NT2/D1 (cell line): ENCODE results near the gene COMTD1.

ENCODE experiments used
- DNase-seq: peaks from one replicate; pipeline ENCODE4 v3.0.0-alpha.2; 2011; ENCODE audit warnings: low read depth, low spot score
- H3K27me3 ChIP-seq: 2 replicates; pipeline ENCODE4 v1.6.0; 2011; ENCODE audit warnings: mild to moderate bottlenecking; ENCODE audit not compliant: insufficient read length, insufficient read depth
- H3K36me3 ChIP-seq: 2 replicates; pipeline ENCODE4 v1.6.1; 2011; ENCODE audit warnings: mild to moderate bottlenecking, low read length, mixed read lengths; ENCODE audit not compliant: insufficient read depth, insufficient read length
- H3K4me1 ChIP-seq: 2 replicates; pipeline ENCODE4 v1.5.1; 2011; ENCODE audit not compliant: insufficient read depth, insufficient read length
- H3K4me3 ChIP-seq: 2 replicates; pipeline ENCODE4 v1.5.1; 2011; ENCODE audit warnings: low read depth; ENCODE audit not compliant: insufficient read length
- H3K9ac ChIP-seq: 2 replicates; pipeline ENCODE4 v1.6.0; 2011; ENCODE audit warnings: low read depth; ENCODE audit not compliant: insufficient read length
- H3K9me3 ChIP-seq: 2 replicates; pipeline ENCODE4 v1.5.1; 2011; ENCODE audit warnings: mild to moderate bottlenecking, low read length; ENCODE audit not compliant: insufficient read depth
- SUZ12 ChIP-seq: IDR thresholded peaks from 2 replicates; pipeline ENCODE4 v1.6.1; 2011; ENCODE audit not compliant: insufficient read length, insufficient read depth; ENCODE audit errors: extremely low read depth
- YY1 ChIP-seq: IDR thresholded peaks from 2 replicates; pipeline ENCODE4 v1.6.1; 2011; ENCODE audit not compliant: insufficient read length, insufficient read depth
- ZNF274 ChIP-seq: IDR thresholded peaks from 2 replicates; pipeline ENCODE4 v1.6.1; 2011; ENCODE audit warnings: mild to moderate bottlenecking, low read depth, low read length

Gene COMTD1

GRCh38 chr10:75272896-75273295, 37.1 kb upstream of the COMTD1 start:
- peaks cover 2% of the 10 kb centered on the region for H3K4me1 ChIP-seq
- no peak for DNase-seq

DNA sequence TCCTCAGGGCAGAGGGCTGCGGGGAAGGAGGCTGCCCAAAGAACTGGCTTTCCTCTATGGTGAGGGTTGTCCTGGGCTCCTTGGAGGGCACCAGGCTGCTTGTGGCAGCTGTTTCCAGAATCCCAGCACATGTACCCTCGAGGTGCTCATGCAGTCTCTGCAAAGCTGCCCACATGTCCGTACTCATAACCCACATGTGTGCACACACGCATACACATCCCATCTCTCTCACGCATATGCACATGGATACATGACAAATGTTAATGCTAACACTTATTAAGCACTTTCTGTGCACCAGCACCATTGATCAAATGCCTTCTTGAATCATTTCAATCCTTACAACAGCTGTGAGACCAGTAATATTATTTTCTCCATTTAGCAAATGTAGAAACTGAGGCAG, 36.3 kb upstream of the COMTD1 start:
- no peak for DNase-seq
- Histone ChIP-seq H3K9ac (no peak overlapping the region), H3K9me3 (no peaks in the 10 kb centered on the region), H3K4me3 (no peak overlapping the region), H3K36me3 (no peaks in the 10 kb centered on the region), H3K4me1 (peaks cover 2% of the 10 kb centered on the region), H3K27me3 (no peaks in the 10 kb centered on the region)
- TF ChIP-seq ZNF274: no peak
- no peak for TF ChIP-seq SUZ12
- no peak for TF ChIP-seq YY1

More at GRCh38 chr10:75272896-75273295, 37.1 kb upstream of the COMTD1 start:
- no peak overlapping the region for H3K9ac ChIP-seq
- no peaks in the 10 kb centered on the region for H3K9me3 ChIP-seq
- H3K36me3 ChIP-seq: no peaks in the 10 kb centered on the region
- TF ChIP-seq SUZ12: no peak
- no peaks in the 10 kb centered on the region for H3K27me3 ChIP-seq
- H3K4me3 ChIP-seq: no peak overlapping the region

- no peak for TF ChIP-seq SUZ12
- no peaks in the 10 kb centered on the region for H3K9me3 ChIP-seq
- H3K27me3 ChIP-seq: no peaks in the 10 kb centered on the region
- no peak for DNase-seq
- H3K9ac ChIP-seq: no peak overlapping the region
- no peak overlapping the region for H3K4me3 ChIP-seq
- H3K4me1 ChIP-seq: no peaks in the 10 kb centered on the region
- H3K36me3 ChIP-seq: no peaks in the 10 kb centered on the region
Measured at GRCh38 chr10:75269605-75270004, 33.8 kb upstream of the COMTD1 start.

DNA sequence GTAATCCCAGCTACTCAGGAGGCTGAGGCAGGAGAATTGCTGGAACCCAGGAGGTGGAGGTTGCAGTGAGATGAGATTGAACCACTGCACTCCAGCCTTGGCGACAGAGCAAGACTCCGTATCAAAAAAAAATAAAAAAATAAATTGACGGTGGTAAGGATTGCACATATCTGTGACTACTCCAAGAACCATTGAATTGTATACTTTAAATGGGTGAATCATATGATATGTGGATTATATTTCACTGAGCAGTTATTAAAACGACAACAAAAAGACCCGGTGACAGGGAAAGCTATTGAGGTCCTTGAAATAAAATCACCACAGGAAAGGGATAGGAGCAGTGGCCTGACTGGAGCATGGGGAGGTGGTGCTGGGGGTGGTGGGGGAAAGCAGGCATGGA, 31.2 kb upstream of the COMTD1 start:
- H3K9ac ChIP-seq: no peak overlapping the region
- no peak for DNase-seq
- H3K36me3 ChIP-seq: no peaks in the 10 kb centered on the region
- TF ChIP-seq SUZ12 (no peak), ZNF274 (no peak), YY1 (no peak)
- no peak overlapping the region for H3K4me3 ChIP-seq
- no peaks in the 10 kb centered on the region for H3K4me1 ChIP-seq
- H3K9me3 ChIP-seq: no peaks in the 10 kb centered on the region
- no peaks in the 10 kb centered on the region for H3K27me3 ChIP-seq

DNA sequence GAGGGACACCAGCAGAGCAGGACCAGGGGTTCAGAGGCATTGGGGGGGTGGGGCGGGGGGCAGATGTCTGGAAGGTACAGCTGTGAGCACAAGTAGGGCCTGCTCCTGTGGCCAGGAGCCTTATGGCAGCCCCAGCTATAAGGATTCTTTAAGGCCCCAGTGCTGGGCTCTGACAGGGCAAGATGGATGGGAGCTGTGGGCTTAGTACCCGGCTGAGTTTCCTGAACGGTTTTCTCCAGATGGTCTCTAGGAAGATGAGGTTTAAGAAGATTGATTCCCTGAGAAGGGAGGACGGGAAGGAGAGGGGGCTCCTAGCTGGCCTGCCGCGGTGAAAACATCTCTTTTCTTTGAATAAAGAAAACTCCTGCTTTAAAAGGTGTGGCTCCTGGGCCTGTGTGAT, 30.1 kb upstream of the COMTD1 start:
- Histone ChIP-seq H3K36me3 (no peaks in the 10 kb centered on the region), H3K4me3 (no peak overlapping the region), H3K9me3 (no peaks in the 10 kb centered on the region), H3K4me1 (no peaks in the 10 kb centered on the region), H3K27me3 (no peaks in the 10 kb centered on the region), H3K9ac (no peak overlapping the region)
- no peak for DNase-seq
- TF ChIP-seq SUZ12 (no peak), ZNF274 (no peak), YY1 (no peak)

GRCh38 chr10:75263806-75264205, 28.0 kb upstream of the COMTD1 start:
- no peaks in the 10 kb centered on the region for H3K27me3 ChIP-seq
- H3K4me3 ChIP-seq: no peak overlapping the region
- TF ChIP-seq SUZ12 (no peak), YY1 (no peak)
- H3K9me3 ChIP-seq: no peaks in the 10 kb centered on the region
- H3K4me1 ChIP-seq: no peaks in the 10 kb centered on the region
- H3K36me3 ChIP-seq: no peaks in the 10 kb centered on the region
- no peak for DNase-seq
- no peak overlapping the region for H3K9ac ChIP-seq

DNA sequence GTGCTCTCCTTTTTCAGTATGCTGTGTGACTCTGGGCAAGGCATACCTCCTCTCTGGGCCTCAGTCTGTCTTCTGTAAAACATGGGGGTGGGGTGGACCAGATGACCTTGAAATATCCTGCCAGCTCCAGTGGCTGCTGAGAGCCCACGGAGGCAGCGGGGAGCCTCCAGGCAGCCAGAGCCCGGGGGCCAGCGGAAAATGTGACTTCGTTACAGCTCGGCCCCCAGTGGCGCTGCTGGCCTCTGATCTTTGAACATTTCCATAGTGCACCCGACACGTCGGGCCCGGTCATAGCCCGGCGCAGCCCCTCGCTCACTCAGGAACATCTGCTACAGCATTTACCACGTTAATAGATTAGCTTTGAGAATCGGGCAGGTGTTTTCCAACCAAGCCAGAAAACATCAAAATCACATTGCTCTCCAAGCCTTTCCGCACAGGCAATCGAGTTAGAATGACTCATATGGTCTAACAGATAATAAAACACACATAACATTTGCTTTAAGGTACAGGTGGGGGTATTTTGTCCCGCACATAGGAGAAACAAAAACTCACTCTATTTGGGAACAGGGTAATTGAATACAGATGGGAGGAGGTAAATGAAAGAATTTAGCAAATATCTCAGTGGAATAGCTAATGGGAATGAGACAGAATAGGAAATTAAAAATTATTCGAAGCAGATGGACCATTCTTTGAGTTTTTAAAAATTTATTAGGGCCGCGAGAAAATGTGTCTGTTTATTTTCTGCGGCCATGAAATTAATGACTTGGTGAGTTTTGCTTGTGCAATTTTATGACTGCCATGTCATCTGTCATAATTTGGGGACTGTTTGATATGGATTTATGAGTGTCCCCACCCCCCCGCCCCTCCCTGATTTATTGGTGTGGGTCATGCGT, 26.3 kb upstream of the COMTD1 start:
- TF ChIP-seq SUZ12 (no peak), ZNF274 (no peak), YY1 (no peak)
- H3K9ac ChIP-seq: no peak overlapping the region
- DNase-seq: no peak
- H3K27me3 ChIP-seq: no peaks in the 10 kb centered on the region
- H3K4me3 ChIP-seq: no peak overlapping the region
- H3K36me3 ChIP-seq: no peaks in the 10 kb centered on the region
- no peaks in the 10 kb centered on the region for H3K4me1 ChIP-seq
- no peaks in the 10 kb centered on the region for H3K9me3 ChIP-seq
